GM19025 (cell line): ENCODE results near the gene TTYH2.
"Not testable (repeated sequence)": the region's sequence is repeated elsewhere in the genome, so short reads cannot be mapped to it uniquely, and the experiment has no call there.

Experiments
- ATAC-seq: cut with Tn5 transposase; IDR thresholded peaks from one replicate; pipeline ENCODE4 v1.9.1; 2021; ENCODE audit warnings: mild to moderate bottlenecking, low read depth, moderate library complexity; ENCODE audit not compliant: unreplicated experiment

Gene TTYH2

DNA sequence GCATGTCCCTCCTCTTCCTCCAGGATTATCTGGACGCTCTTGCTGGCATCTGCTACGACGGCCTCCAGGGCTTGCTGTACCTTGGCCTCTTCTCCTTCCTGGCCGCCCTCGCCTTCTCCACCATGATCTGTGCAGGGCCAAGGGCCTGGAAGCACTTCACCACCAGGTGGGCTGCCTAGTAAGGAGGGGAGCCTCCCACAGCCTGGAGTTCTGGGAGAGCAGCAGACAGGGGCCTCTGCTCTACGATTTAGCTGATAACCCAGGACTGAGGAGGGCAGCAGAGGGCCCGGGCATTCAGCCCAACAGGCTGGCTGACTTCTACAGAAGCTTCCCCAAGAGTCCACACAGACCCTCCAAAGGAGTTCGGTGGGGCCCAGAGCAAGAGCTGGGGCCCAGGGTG, 38.8 kb downstream of the TTYH2 start:
- ATAC-seq = no peak

GRCh38 chr17:74253036-74253435, 39.7 kb downstream of the TTYH2 start:
- ATAC-seq = no peak

- no peak for ATAC-seq
Measured at GRCh38 chr17:74257311-74257710, 43.9 kb downstream of the TTYH2 start.

DNA sequence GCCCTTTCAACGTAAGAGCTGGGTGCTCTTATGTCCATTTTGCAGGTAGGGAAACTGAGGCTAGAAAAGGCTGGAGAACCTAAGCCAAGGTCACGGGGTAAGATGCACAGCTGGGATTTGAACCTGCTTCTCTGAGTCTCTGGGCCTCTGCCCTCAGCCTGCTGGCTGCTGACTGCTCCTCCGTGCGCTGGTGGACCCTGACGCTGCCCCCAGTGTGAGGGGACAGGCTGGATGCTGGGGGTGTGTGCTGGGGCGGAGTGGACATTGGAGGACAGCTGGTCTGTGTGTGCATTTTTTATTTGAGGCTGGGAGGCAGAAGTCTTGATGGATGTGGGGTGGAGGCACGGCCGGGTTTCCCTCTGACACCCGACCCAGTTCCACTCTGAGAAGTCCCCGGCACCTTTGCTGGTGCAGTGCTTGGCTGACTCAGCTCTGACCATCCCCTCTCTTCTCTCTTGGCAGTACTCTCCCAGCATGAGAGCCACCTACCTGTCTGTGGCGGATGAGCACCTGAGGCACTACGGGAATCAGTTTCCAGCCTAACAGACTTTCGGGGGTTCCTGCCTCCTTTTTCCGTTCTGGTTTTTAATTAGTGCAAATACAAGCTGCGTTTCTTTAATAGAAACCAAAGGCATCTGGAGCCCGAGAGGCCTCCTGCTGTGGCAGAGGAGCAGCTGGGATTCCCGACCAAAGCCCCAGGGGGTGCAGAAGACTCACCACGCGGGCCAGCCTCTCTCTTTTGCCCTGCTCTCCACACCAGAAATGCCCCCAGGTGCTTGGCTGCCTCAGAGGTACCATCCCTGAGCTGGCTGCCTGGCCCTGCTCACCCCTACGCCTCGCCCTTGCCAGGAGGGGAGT, 46.5 kb downstream of the TTYH2 start:
- ATAC-seq = no peak

- ATAC-seq = no peak
Measured at GRCh38 chr17:74260525-74260850, 47.1 kb downstream of the TTYH2 start.

GRCh38 chr17:74262601-74263000, 49.2 kb downstream of the TTYH2 start:
- no peak for ATAC-seq

DNA sequence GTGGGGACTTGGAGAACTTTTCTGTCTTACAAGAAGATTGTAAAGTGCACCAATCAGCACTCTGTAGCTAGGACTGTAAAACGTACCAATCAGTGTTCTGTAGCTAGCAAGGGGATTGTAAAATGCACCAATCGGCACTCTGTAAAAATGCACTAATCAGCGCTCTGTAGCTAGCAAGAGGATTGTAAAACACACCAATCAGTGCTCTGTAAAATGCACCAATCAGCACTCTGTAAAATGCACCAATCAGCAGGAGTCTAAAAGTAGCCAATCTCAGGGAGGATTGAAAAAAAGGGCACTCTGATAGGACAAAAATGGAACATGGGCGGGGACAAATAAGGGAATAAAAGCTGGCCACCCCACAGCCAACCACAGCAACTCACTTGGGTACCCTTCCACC, 53.7 kb downstream of the TTYH2 start:
- not testable (repeated sequence) for ATAC-seq

DNA sequence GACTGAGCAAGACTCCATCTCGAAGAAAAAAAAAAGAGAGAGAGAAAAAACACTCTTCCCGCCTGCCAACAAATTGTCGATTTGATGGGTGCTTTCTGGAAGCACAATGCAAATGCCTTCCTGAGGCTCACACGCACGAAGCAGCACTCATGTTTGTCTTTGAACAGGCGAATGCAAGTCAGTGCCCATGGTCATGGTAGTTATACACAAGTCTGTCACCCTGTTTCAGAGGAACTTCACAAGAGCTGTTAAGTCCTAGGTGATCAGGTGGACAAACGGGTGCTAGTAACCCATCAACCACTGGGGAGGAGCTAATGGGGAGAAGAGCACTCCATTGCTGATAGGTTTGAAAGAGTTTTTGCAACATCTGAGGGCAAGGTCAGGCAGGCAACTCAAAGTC, 54.2 kb downstream of the TTYH2 start:
- ATAC-seq = no peak

- ATAC-seq = no peak
Measured at GRCh38 chr17:74267987-74268499, 54.7 kb downstream of the TTYH2 start.

DNA sequence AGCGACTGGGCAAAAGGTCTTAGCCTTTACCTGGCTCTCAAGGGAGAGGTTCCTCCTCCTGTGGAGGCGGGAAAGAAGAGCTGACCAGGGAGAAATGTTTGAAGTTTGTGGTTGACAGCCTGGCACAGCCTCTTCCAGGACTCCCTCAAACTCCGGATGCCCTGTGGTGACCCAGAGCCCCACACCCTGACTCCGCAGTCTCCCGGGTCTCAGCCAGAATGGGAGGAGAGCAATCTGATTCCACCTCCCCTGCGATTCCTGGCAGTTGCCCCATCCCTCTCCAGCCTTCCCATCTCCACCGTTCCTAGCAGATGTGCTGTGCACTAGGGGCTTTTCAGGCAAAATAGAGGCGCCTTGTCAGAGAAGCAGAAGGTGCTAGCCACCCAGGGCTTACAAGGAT, 55.2 kb downstream of the TTYH2 start:
- no peak for ATAC-seq

DNA sequence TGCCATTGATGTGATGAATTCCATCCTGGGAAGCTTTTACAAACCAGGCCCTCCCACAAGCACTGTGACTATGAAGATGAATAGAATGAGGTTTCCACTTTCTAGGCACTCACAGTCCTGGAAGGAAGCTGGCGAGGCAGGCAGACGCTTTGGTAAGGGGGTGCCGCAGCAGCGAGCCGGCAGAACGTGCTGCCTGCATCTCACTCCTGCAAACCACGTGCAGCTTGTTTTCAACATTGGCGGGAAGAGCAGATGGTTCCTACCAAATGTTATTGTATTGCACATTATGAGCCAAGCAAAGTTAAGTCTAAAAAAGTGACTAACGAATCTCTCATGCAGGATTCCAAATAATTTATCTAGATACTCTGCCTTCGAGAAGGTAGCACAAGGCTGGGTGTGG, 57.0 kb downstream of the TTYH2 start:
- ATAC-seq = no peak

GRCh38 chr17:74271281-74271680, 57.9 kb downstream of the TTYH2 start:
- no peak for ATAC-seq

- ATAC-seq = no peak
Measured at GRCh38 chr17:74271901-74272561, 58.7 kb downstream of the TTYH2 start.

DNA sequence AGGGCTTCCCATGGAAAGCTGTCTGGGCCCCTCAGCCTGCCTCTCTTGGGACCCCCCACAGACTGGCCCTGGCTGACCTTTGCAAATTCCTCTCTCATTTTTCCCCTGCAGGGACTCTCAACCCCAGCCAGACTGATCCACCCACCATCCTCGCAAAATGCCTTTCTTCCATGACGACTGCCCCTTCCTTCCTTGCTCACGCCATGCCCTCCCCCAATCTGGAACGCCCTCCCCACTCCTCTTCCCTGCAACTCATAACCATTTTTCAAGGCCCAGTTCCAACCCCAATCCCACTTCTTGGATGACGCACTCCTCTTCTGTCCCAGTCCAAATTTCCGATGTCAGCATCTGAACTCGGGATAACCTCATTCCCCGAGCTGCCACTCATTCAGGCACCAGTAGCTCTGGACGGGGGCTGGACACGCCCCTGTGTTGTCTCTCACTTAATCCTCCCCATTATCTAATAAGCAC, 59.4 kb downstream of the TTYH2 start:
- ATAC-seq = no peak

GRCh38 chr17:74274060-74274708, 60.8 kb downstream of the TTYH2 start, which contains the start of gene DNAI2:
DNAI2 (plus strand) TSS chr17:74274234; CDS start chr17:74281818, 7,584 bp downstream.
- no peak for ATAC-seq

DNA sequence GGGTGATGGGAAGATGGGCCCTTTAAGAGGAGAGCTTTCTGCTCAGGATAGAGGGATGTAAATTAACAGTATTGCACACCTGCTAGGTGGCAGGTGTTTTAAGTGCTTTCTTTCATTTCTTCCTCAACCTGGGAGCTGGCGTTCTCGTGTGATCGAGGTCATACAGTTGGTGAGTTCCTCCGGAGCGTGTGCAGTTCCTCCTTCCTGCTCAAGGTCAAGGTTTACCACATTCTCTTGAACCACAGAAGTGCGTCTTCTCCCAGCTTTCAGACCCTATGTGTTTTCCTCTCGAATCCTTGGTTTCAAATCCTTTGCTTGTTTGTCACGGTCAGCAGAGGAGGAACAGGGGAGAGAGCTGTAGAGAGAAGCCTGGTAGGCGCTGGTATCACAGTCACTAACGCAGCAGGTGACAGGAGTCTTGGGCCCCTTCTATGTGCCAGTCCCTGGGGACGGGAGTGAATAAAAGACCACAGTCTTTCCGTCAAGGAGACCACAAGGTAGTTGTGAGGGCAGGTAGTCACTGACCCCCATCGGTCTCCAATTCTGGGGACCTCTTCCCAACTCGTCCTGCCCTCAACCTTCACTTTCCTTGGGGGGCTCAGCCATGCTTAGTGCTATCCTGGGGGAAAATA, 61.5 kb downstream of the TTYH2 start:
- ATAC-seq = no peak

DNA sequence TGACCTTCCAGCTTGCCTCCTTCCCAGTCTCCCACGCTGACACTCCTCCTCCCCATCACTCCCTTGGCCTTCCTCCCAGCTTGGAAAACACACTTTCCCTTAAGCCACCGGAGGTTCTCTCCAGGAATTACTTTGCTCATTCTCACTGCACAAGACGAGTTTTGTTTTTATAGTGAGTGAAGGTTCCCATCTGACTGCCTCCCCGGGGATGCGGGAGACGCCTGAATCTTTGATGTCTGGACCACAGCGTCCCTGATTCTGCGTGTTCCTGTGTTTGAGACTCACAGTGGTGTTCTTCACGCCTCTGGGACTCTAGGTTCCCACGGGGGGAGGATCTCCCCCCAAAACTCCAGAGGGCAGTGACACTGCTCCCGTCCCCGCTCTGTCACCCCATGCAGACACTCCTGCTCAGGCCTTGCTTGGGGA, 62.7 kb downstream of the TTYH2 start:
- ATAC-seq = no peak

DNA sequence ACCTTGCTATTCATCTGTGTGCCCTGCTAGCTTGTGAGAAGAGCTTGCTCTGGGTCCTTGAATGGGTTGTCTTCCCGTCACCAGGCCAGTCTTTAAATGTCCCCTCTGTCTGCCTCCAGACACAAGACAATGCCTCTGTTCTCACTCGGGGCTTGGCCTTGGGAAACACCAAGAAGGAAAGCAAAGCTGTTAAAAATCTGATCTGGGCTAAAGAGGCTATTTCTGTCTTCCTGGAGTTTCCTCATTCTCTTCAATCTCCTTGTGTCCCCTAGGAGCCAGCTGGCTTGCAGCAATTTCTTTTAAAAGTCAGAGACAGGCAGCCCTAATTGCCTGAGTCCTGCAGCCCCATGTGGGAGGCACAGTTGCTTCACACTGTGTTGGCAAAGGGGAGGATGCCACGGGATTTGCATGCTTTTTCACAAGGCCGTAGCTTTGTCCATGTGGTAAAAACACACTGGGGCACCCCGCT, 63.2 kb downstream of the TTYH2 start:
- ATAC-seq = no peak

GRCh38 chr17:74277935-74278334, 64.6 kb downstream of the TTYH2 start:
- ATAC-seq = no peak

DNA sequence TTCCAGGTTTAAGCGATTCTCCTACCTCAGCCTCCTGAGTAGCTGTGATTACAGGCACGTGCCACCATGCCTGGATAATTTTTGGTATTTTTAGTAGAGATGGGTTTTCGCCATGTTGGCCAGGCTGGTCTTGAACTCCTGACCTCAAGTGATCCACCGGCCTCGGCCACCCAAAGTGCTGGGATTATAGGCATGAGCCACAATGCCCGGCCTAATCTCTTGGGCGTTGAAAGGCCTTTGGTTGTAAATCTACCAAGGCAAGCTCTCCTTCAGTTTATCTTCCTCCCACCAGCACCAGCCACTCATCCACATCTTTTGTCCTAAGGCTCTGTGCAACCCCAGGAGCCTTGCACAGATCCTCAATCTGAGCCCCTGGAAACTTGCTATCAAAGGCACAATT, 66.2 kb downstream of the TTYH2 start:
- ATAC-seq = not testable (repeated sequence)
